Loucy (cell line): Measurements from ENCODE around the gene WDR74.

ENCODE experiments used
- H2AFZ ChIP-seq: fragments of 200-600 bp; sonication (generic); 2 replicates; pipeline ENCODE4 v1.6.0; 2016; ENCODE audit warnings: antibody characterized with exemption, mild to moderate bottlenecking, low read length, moderate library complexity
- H3F3A ChIP-seq: fragments of 200-600 bp; 2 replicates; pipeline ENCODE4 v1.6.0; 2016; ENCODE audit warnings: antibody characterized with exemption, low read depth, mild to moderate bottlenecking
- H3K27me3 ChIP-seq: fragments of 200-600 bp; sonication (generic); 2 replicates; pipeline ENCODE4 v1.6.1; 2014; ENCODE audit warnings: low read length, mild to moderate bottlenecking; ENCODE audit not compliant: insufficient read depth, poor library complexity, severe bottlenecking
- H3K36me3 ChIP-seq: fragments of 200-600 bp; sonication (generic); 2 replicates; pipeline ENCODE4 v1.6.1; 2016; ENCODE audit warnings: low read length; ENCODE audit not compliant: insufficient read depth
- H3K4me1 ChIP-seq: fragments of 200-600 bp; sonication (generic); 2 replicates; pipeline ENCODE4 v1.5.1; 2014; ENCODE audit warnings: low read length, mild to moderate bottlenecking; ENCODE audit not compliant: insufficient read depth, poor library complexity, severe bottlenecking
- H3K4me2 ChIP-seq: fragments of 200-600 bp; sonication (generic); 2 replicates; pipeline ENCODE4 v1.6.0; 2014; ENCODE audit warnings: antibody characterized with exemption, low read length, low read depth, mild to moderate bottlenecking; ENCODE audit not compliant: poor library complexity, severe bottlenecking
- H3K4me3 ChIP-seq: fragments of 200-600 bp; sonication (generic); 2 replicates; pipeline ENCODE4 v1.5.1; 2014; ENCODE audit warnings: low read length, mild to moderate bottlenecking, mixed read lengths; ENCODE audit not compliant: poor library complexity, severe bottlenecking
- H3K79me2 ChIP-seq: fragments of 200-600 bp; sonication (generic); 2 replicates; pipeline ENCODE4 v1.6.1; 2014; ENCODE audit warnings: low read length; ENCODE audit not compliant: insufficient read depth
- H3K9ac ChIP-seq: fragments of 200-600 bp; sonication (generic); 2 replicates; pipeline ENCODE4 v1.6.0; 2014; ENCODE audit warnings: mild to moderate bottlenecking, low read depth, low read length, moderate library complexity; ENCODE audit not compliant: poor library complexity, severe bottlenecking
- H3K9me2 ChIP-seq: fragments of 200-600 bp; sonication (generic); replicated peaks from 2 replicates; pipeline ENCODE4 v1.6.1; 2016; ENCODE audit warnings: low read depth, low read length, mixed read lengths
- H3K9me3 ChIP-seq: fragments of 200-600 bp; sonication (generic); 2 replicates; pipeline ENCODE4 v1.6.1; 2014; ENCODE audit warnings: mild to moderate bottlenecking, antibody characterized with exemption, low read length, low read depth; ENCODE audit not compliant: insufficient read depth
- H4K20me1 ChIP-seq: fragments of 200-600 bp; sonication (generic); 2 replicates; pipeline ENCODE4 v1.6.0; 2014; ENCODE audit warnings: antibody characterized with exemption, low read length, mild to moderate bottlenecking; ENCODE audit not compliant: insufficient read depth, poor library complexity, severe bottlenecking
- CTCF ChIP-seq: fragments of 200-600 bp; sonication (generic); conservative IDR thresholded peaks from 2 replicates; pipeline ENCODE4 v1.5.1; 2014; ENCODE audit warnings: mild to moderate bottlenecking, antibody characterized with exemption, low read length
- EZH2phosphoT487 ChIP-seq: fragments of 200-600 bp; IDR thresholded peaks from 2 replicates; pipeline ENCODE4 v1.6.1; 2018; ENCODE audit warnings: antibody characterized with exemption, mild to moderate bottlenecking, moderate library complexity, borderline replicate concordance

Gene WDR74

GRCh38 chr11:62804310-62805075 lies 34.9 kb downstream of the WDR74 start:
- H4K20me1 ChIP-seq, result peaks cover 19% of the 10 kb centered on the region
- no peaks in the 10 kb centered on the region for H3F3A ChIP-seq
- H3K4me1 ChIP-seq, result peaks cover 15% of the 10 kb centered on the region
- no peaks in the 10 kb centered on the region for H3K9me3 ChIP-seq
- peaks cover 41% of the 10 kb centered on the region for H3K79me2 ChIP-seq
- H3K4me2 ChIP-seq, result peak overlapping the region; percentile 91
- TF ChIP-seq CTCF (no peak), EZH2phosphoT487 (no peak)
- H2AFZ ChIP-seq, result no peak overlapping the region
- H3K9ac ChIP-seq, result peak overlapping the region; percentile 89
- peaks cover 24% of the 10 kb centered on the region; the same call in 1 of the 2 replicates for H3K36me3 ChIP-seq
- peak overlapping the region; percentile 94 for H3K4me3 ChIP-seq
- no peaks in the 10 kb centered on the region for H3K27me3 ChIP-seq
- H3K9me2 ChIP-seq, result no peaks in the 10 kb centered on the region

- Histone ChIP-seq H3F3A (no peaks in the 10 kb centered on the region), H3K4me1 (peaks cover 15% of the 10 kb centered on the region), H4K20me1 (peaks cover 19% of the 10 kb centered on the region), H3K4me3 (no peak overlapping the region), H3K9ac (no peak overlapping the region), H3K79me2 (peaks cover 41% of the 10 kb centered on the region), H2AFZ (no peak overlapping the region), H3K9me2 (no peaks in the 10 kb centered on the region), H3K4me2 (no peak overlapping the region), H3K9me3 (no peaks in the 10 kb centered on the region), H3K27me3 (no peaks in the 10 kb centered on the region), H3K36me3 (peaks cover 55% of the 10 kb centered on the region; the same call in 1 of the 2 replicates)
- no peak for TF ChIP-seq EZH2phosphoT487
- no peak for TF ChIP-seq CTCF
Measured at GRCh38 chr11:62801071-62801470, 38.3 kb downstream of the WDR74 start.

- H3K36me3 ChIP-seq, result peaks cover 70% of the 10 kb centered on the region
Measured at GRCh38 chr11:62799486-62799885, 39.9 kb downstream of the WDR74 start.

More at GRCh38 chr11:62799486-62799885, 39.9 kb downstream of the WDR74 start:
- peaks cover 14% of the 10 kb centered on the region for H4K20me1 ChIP-seq
- no peaks in the 10 kb centered on the region for H3K9me2 ChIP-seq
- no peaks in the 10 kb centered on the region for H3K9me3 ChIP-seq
- H2AFZ ChIP-seq, result no peak overlapping the region
- H3K9ac ChIP-seq, result no peak overlapping the region
- peaks cover 15% of the 10 kb centered on the region for H3K4me1 ChIP-seq
- TF ChIP-seq EZH2phosphoT487 (no peak), CTCF (no peak)
- no peak overlapping the region for H3K4me3 ChIP-seq
- no peaks in the 10 kb centered on the region for H3F3A ChIP-seq
- no peak overlapping the region for H3K4me2 ChIP-seq
- H3K79me2 ChIP-seq, result peaks cover 35% of the 10 kb centered on the region
- no peaks in the 10 kb centered on the region for H3K27me3 ChIP-seq
